IgD-negative memory B cell (primary cell): ENCODE data around the gene AQP12B. TPM values are rescaled to one million over a fixed set of nuclear protein-coding genes. Genes with fewer than 3 reads are reported as not detected.
"Not testable (repeated sequence)": the region's sequence is repeated elsewhere in the genome, so short reads cannot be mapped to it uniquely, and the experiment has no call there.

Experiments
- H3K27ac Mint-ChIP-seq, 3 donors: one replicate each; pipeline ENCODE4 v1.8.0; 2020 to 2022; ENCODE audit warnings: mild to moderate bottlenecking in 3 of 3, mixed read lengths in 3 of 3, moderate library complexity in 1 of 3
- H3K27me3 Mint-ChIP-seq: one replicate; pipeline ENCODE4 v1.8.0; 2021; ENCODE audit warnings: mixed read lengths
- H3K36me3 Mint-ChIP-seq: one replicate; pipeline ENCODE4 v1.8.0; 2020; ENCODE audit warnings: mild to moderate bottlenecking, mixed read lengths
- H3K4me1 Mint-ChIP-seq, 3 donors: one replicate each; pipeline ENCODE4 v1.8.0; 2020 to 2022; ENCODE audit warnings: mixed read lengths in 3 of 3, mild to moderate bottlenecking in 1 of 3
- H3K4me3 Mint-ChIP-seq, 4 donors: one replicate each; pipeline ENCODE4 v1.8.0; 2020 to 2022; ENCODE audit warnings: mild to moderate bottlenecking in 4 of 4, mixed read lengths in 4 of 4, moderate library complexity in 3 of 4
- H3K9me3 Mint-ChIP-seq, 3 donors: one replicate each; pipeline ENCODE4 v1.8.0; 2020 to 2021; ENCODE audit warnings: mixed read lengths in 3 of 3, mild to moderate bottlenecking in 1 of 3
- polyA plus RNA-seq: library from polyadenylated mRNA; unstranded; fragments of 300-500 nt; fragmentation: Illumina TruSeq; gene quantifications from one replicate; pipeline ENCODE4 v1.2.3, GENCODE V29; 2021

The AQP12B gene
- polyA plus RNA-seq, 1 donor from 2014 or later, result not detected

DNA sequence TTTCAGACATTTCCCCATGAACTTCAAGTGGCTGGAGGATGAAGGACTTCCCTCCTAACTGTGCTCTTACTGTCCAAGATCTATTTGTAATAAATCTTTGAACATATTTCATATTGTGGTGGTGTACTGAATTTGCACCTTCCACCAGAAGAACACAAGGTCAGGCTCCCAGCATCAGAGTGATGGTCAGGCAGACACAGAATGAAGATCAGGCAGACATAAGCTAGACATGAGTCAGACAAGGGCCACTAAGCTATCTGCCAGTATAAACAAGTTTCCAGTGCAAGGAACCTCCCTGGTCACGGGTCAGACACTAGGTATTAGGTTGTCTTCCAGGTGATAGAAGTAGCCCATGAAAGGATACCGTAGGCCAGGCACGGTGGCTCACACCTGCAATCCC is 20.0 kb downstream of the AQP12B start:
- H3K27me3 Mint-ChIP-seq, result peaks cover 2% of the 10 kb centered on the region

DNA sequence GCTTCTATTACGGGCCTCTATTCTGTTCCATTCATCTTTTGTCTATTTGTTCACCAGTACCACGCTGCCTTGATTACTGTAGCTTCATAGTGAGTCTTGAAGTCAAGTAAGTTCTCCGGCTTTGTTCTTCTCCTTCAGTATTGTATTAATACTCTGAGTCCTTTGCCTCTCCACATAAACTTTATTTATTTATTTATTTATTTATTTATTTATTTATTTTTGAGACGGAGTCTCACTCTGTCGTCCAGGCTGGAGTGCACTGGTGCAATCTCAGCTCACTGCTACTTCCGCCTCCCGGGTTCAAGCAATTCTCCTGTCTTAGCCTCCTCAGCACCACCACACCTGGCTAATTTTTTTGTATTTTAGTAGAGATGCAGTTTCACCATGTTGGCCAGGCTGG is 22.8 kb downstream of the AQP12B start:
- H3K9me3 Mint-ChIP-seq, H3K27me3 Mint-ChIP-seq, H3K27ac Mint-ChIP-seq, H3K36me3 Mint-ChIP-seq, H3K4me3 Mint-ChIP-seq, H3K4me1 Mint-ChIP-seq: not testable (repeated sequence)

More for the DNA sequence above, 20.0 kb downstream of the AQP12B start:
- no peaks in the 10 kb centered on the region for H3K4me1 Mint-ChIP-seq
- no peak overlapping the region for H3K4me3 Mint-ChIP-seq
- H3K9me3 Mint-ChIP-seq, result peaks cover 2 to 13% (median 6%) of the 10 kb centered on the region in 3 donors
- H3K36me3 Mint-ChIP-seq, result no peaks in the 10 kb centered on the region
- no peak overlapping the region for H3K27ac Mint-ChIP-seq

DNA sequence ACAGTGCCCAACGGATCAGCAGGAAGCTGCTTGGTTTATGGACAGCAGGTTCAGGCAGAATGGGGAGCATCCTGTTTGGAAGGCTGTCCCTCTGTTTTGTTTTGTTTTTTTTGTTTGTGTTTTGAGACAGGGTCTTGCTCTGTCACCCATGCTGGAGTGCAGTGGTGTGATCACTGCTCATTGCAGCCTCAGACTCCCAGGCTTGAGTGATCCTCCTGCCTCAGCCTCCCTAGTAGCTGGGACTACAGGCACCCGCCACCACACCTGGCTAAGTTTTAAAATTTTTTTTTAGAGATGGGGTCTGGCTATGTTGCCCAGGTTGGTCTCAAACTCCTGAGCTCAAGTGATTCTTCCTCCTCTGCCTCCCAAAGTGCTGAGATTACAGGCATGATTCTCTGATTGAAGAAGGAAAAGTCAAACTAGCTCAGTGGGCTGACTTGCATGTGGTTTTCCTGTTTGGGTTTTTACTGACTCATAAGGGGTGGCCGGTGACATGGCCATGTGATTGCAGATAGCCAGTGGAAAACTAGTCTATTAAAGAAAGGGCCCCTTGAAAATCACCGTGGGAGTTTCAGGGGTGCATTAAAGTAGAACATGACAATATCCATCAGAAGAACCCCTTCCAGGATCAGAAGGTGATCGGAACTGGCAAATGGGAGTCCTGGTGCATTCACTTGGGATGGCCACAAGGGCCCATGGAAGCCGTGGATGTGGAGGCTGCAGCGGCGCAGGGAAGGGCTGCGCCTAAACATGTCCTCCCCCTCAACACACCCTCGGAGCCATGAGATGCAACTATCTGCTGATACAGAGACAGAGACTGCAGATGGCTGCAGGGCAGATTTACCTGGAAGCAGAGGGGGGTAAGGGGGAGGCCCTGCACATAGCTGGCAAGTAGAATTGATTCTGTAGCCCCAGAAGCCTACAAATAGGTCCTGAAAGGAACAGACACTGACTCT is 26.5 kb downstream of the AQP12B start:
- no peak overlapping the region for H3K4me3 Mint-ChIP-seq
- peaks cover 0 to 9% (median 1%) of the 10 kb centered on the region in 3 donors for H3K4me1 Mint-ChIP-seq
- H3K27me3 Mint-ChIP-seq, result peaks cover 21% of the 10 kb centered on the region
- H3K36me3 Mint-ChIP-seq, result no peaks in the 10 kb centered on the region
- peaks cover 0 to 4% (median 4%) of the 10 kb centered on the region in 3 donors for H3K9me3 Mint-ChIP-seq
- no peak overlapping the region for H3K27ac Mint-ChIP-seq

GRCh38 chr2:240651185-240651584 is 31.5 kb downstream of the AQP12B start:
- Mint-ChIP-seq H3K27me3 (peaks cover 47% of the 10 kb centered on the region), H3K9me3 (peaks cover 0 to 4% (median 2%) of the 10 kb centered on the region in 3 donors), H3K4me1 (peaks cover 0 to 5% (median 4%) of the 10 kb centered on the region in 3 donors), H3K36me3 (no peaks in the 10 kb centered on the region), H3K27ac (peak overlapping the region in 1 of 3 donors; percentile 24), H3K4me3 (no peak overlapping the region)

DNA sequence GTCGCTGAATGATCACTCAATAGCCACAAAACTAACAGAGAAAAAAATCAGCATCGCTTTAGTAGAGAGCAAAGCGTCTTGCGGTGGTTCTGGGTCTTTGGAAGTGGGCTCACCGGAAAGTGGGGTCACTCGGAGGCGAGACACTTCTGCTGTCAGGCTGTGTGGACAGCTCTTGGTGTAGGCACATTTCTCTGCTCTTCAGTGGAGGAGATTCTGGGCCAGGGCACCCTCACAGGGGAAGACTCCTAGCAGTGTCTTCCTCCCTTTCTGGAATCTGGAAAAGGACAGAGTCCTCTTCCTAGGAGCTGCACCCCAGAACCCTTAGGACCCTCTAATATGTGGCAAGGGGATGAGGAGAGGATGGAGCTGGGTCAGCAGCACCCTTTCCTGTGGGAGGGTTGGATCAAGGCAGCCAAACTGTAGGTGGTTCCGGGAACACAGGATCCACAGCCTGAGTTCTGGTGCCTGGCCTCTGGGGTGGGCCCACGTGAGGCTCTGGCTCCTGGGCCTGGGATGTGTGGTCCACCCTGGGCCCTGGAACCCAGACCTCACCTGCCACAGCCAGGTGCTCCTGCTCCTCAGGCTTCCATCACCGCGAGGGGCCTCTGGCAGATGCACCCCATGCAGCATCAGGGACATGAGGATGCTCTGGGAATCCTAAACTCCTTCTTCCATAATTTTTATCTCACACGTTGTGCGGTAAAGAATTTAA is 32.3 kb downstream of the AQP12B start:
- H3K4me3 Mint-ChIP-seq, result no peak overlapping the region
- peaks cover 0 to 4% (median 2%) of the 10 kb centered on the region in 3 donors for H3K9me3 Mint-ChIP-seq
- H3K36me3 Mint-ChIP-seq, result no peaks in the 10 kb centered on the region
- H3K4me1 Mint-ChIP-seq, result peaks cover 0 to 4% (median 4%) of the 10 kb centered on the region in 3 donors
- peaks cover 47% of the 10 kb centered on the region for H3K27me3 Mint-ChIP-seq
- peak overlapping the region in 1 of 3 donors; percentile 24 for H3K27ac Mint-ChIP-seq

GRCh38 chr2:240649331-240649730 is 33.4 kb downstream of the AQP12B start:
- H3K4me1 Mint-ChIP-seq, result peaks cover 0 to 2% (median 2%) of the 10 kb centered on the region in 3 donors
- peaks cover 0 to 4% (median 2%) of the 10 kb centered on the region in 3 donors for H3K9me3 Mint-ChIP-seq
- H3K36me3 Mint-ChIP-seq, result no peaks in the 10 kb centered on the region
- peaks cover 38% of the 10 kb centered on the region for H3K27me3 Mint-ChIP-seq
- H3K4me3 Mint-ChIP-seq, result no peak overlapping the region
- H3K27ac Mint-ChIP-seq, result no peak overlapping the region

DNA sequence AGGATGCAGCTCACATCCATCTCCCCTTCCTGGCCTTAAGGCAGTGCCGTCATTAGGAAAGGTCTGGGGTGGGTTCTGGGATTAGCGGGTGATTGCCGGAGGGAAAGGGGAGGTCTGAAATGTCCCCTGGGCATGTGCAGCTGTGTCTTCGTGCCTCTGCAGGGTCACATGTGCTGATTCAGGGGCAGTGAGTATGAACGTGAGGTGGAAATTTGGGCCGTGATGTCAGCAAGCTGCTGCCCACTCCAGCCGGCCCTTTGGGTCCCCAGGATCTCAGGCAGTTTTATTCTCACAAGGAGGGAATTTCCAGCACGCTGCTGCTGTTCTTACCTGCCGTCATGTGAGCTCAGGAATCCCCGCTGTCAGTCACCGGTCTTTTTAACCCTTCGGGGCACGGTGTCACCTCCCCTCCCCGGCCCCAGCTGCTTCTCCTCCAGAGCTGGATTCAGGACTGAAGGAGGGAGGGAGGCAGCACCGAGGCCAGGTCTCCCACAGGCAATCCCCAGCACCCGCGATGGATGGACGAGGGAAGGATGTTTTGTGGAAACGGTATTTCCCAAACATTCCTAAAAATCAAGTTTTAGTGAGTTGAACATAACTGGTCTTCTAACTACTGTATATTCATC is 33.9 kb downstream of the AQP12B start:
- H3K9me3 Mint-ChIP-seq, result peaks cover 0 to 4% (median 2%) of the 10 kb centered on the region in 3 donors
- H3K4me1 Mint-ChIP-seq, result peaks cover 0 to 2% (median 2%) of the 10 kb centered on the region in 3 donors
- no peak overlapping the region for H3K4me3 Mint-ChIP-seq
- peaks cover 38% of the 10 kb centered on the region for H3K27me3 Mint-ChIP-seq
- H3K27ac Mint-ChIP-seq, result peak overlapping the region in 1 of 3 donors; percentile 20
- H3K36me3 Mint-ChIP-seq, result no peaks in the 10 kb centered on the region

GRCh38 chr2:240648155-240648649 is 34.5 kb downstream of the AQP12B start:
- peak overlapping the region in 1 of 3 donors; percentile 20 for H3K27ac Mint-ChIP-seq
- peaks cover 0 to 2% (median 2%) of the 10 kb centered on the region in 3 donors for H3K4me1 Mint-ChIP-seq
- peak overlapping the region in 1 of 4 donors; percentile 32 for H3K4me3 Mint-ChIP-seq
- no peaks in the 10 kb centered on the region for H3K36me3 Mint-ChIP-seq
- H3K27me3 Mint-ChIP-seq, result peaks cover 38% of the 10 kb centered on the region
- H3K9me3 Mint-ChIP-seq, result peaks cover 0 to 4% (median 0%) of the 10 kb centered on the region in 3 donors

DNA sequence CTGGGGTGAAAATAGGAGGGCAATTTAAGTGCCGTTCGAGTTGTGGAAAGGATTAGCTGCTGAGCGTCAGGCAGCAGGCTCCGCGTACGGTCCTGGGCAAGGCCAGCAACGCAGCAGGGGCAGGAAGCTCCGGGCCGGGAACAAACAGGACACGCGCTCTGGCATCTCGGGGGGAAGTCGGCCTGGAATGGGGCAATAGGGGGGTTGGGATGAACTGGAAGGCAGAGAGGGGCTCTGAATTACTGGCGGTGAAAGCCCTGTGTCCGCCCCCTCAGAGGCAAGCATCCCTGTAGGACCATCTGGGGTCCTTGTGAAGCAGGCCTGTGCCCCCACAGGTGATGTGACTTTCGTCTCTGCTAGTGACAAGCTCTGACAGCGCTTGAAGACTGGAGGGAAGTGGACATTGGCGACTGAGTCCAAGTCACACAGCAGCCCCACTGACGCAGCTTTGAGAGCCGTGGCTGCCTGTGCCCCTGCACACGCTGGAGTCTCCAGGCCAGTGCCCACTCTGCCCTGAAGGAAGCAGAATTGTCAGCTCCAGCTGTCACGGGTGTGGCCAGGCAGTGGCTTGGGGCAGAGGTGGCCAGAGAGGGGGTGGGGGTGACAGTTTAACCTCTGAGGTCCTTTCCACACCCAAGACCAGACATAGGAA is 35.1 kb downstream of the AQP12B start:
- H3K4me1 Mint-ChIP-seq, result peaks cover 0 to 2% (median 2%) of the 10 kb centered on the region in 3 donors
- H3K36me3 Mint-ChIP-seq, result no peaks in the 10 kb centered on the region
- no peak overlapping the region for H3K27ac Mint-ChIP-seq
- H3K27me3 Mint-ChIP-seq, result peaks cover 35% of the 10 kb centered on the region
- H3K9me3 Mint-ChIP-seq, result peaks cover 0 to 4% (median 0%) of the 10 kb centered on the region in 3 donors
- H3K4me3 Mint-ChIP-seq, result no peak overlapping the region

DNA sequence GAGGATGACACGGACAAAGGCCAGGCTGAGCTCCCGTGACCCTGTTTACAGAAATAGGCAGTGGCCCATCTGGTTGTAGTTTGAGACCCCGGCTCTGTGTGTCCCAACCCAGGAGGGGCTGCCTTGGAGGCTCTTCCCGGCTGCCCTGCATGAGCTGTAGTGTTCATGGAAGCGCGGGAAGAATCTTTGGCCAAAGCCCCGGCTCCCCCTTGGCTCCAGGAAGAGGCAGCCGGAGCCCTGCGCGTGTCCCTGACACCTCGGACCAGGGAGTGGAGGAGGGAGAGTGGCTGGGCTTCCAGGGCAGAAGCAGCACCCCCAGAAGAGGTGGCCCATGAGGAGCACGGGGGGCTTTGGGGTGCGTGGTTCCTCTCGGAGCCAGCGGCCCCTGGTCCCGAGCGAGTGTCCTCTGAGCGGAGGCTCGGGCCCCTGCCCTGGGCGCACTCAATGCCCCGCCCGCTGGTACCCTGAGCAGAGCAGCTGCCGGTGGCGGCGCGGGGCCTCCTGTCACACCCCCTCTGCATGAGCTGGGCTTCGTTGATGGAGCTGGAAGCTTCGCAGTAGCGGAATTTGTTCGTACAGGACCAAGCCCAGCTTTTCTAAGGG is 35.7 kb downstream of the AQP12B start:
- H3K4me1 Mint-ChIP-seq, result peaks cover 0 to 2% (median 2%) of the 10 kb centered on the region in 3 donors

GRCh38 chr2:240646176-240646899 is 36.3 kb downstream of the AQP12B start:
- Mint-ChIP-seq H3K9me3 (no peaks in the 10 kb centered on the region), H3K27ac (peak overlapping the region in 1 of 3 donors; percentile 78), H3K27me3 (peaks cover 27% of the 10 kb centered on the region), H3K36me3 (no peaks in the 10 kb centered on the region), H3K4me3 (peak overlapping the region in 1 of 4 donors; percentile 27), H3K4me1 (peaks cover 0 to 2% (median 2%) of the 10 kb centered on the region in 3 donors)

More for the DNA sequence above, 35.7 kb downstream of the AQP12B start:
- H3K36me3 Mint-ChIP-seq, result no peaks in the 10 kb centered on the region
- peaks cover 0 to 4% (median 0%) of the 10 kb centered on the region in 3 donors for H3K9me3 Mint-ChIP-seq
- peaks cover 33% of the 10 kb centered on the region for H3K27me3 Mint-ChIP-seq
- no peak overlapping the region for H3K27ac Mint-ChIP-seq
- H3K4me3 Mint-ChIP-seq, result no peak overlapping the region

DNA sequence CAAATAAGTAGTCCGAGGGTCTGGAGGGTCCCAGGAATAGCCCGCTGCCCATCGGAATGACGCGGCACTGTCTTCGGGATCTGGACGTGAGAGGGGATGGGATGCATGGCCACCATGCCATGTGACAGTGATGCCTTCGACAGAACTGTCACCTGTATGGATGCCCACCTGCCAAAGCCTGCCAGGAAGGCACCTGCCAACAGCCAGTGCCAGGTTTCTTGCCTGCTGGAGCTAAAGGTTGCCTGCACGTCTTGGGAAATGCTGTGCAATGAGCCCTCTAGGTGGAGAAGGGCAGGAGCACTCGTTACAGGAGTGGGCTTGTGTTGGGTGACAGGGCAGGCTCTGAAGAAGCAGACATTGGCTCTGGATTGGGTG is 36.9 kb downstream of the AQP12B start:
- Mint-ChIP-seq H3K9me3 (no peaks in the 10 kb centered on the region), H3K27me3 (peaks cover 25% of the 10 kb centered on the region), H3K4me3 (peak overlapping the region in 1 of 4 donors; percentile 27), H3K36me3 (no peaks in the 10 kb centered on the region), H3K27ac (peak overlapping the region in 1 of 3 donors; percentile 78), H3K4me1 (peaks cover 0 to 2% (median 2%) of the 10 kb centered on the region in 3 donors)

- H3K36me3 Mint-ChIP-seq, result no peaks in the 10 kb centered on the region
- H3K27ac Mint-ChIP-seq, result no peak overlapping the region
- no peak overlapping the region for H3K4me3 Mint-ChIP-seq
- peaks cover 24% of the 10 kb centered on the region for H3K27me3 Mint-ChIP-seq
- no peaks in the 10 kb centered on the region for H3K9me3 Mint-ChIP-seq
- peaks cover 0 to 2% (median 2%) of the 10 kb centered on the region in 3 donors for H3K4me1 Mint-ChIP-seq
These were observed 37.3 kb downstream of the AQP12B start for GRCh38 chr2:240645346-240645745.
